ENCODE data around the gene MRPS10.

- no peak for TF ChIP-seq CTCF (IDR thresholded peaks at IDR 0.05)
- TF ChIP-seq POLR2A (IDR thresholded peaks at IDR 0.05): no peak
These were observed 18.4 kb upstream of the MRPS10 start for GRCh38 chr6:42236030-42236429.

All from Peyer's patch (tissue), 4 donors.